Heart left ventricle (tissue), 16 donors: ENCODE data around the gene PCED1A. TPM values are rescaled to one million over a fixed set of nuclear protein-coding genes. Genes with fewer than 3 reads are reported as not detected.

Experiments used
- ATAC-seq, 4 donors: fragments of 200-7000 bp; cut with Tn5 transposase; one replicate each; pipeline ENCODE4 v1.9.1; 2020 to 2022; ENCODE audit warnings: moderate library complexity in 4 of 4, mild to moderate bottlenecking in 3 of 4, moderate number of reproducible peaks in 1 of 4
- DNase-seq, 5 donors: peaks; one replicate each; pipeline ENCODE4 v3.0.0-alpha.2; 2020
- H3K27ac ChIP-seq, 12 donors: fragments of 200-600 bp; sonication (generic) in 4 of 12; one replicate each; pipeline versions ENCODE4 v1.5.0 to v1.8.0; 2016 to 2022; ENCODE audit warnings: mild to moderate bottlenecking in 2 of 12
- H3K27me3 ChIP-seq, 9 donors: fragments of 200-600 bp; sonication (generic) in 2 of 9; one replicate each; pipeline versions ENCODE4 v1.5.1 to v1.8.0; 2016 to 2022; ENCODE audit warnings: mild to moderate bottlenecking in 3 of 9
- H3K36me3 ChIP-seq, 9 donors: fragments of 200-600 bp; sonication (generic) in 2 of 9; one replicate each; pipeline versions ENCODE4 v1.5.0 to v1.8.0; 2018 to 2022; ENCODE audit warnings: mild to moderate bottlenecking in 2 of 9
- H3K4me1 ChIP-seq, 12 donors: fragments of 200-600 bp; sonication (generic) in 4 of 12; one replicate each; pipeline versions ENCODE4 v1.5.0 to v1.8.0; 2016 to 2022; ENCODE audit warnings: mild to moderate bottlenecking in 3 of 12
- H3K4me3 ChIP-seq, 12 donors: fragments of 200-600 bp; sonication (generic) in 4 of 12; one replicate each; pipeline versions ENCODE4 v1.5.0 to v1.8.0; 2017 to 2022; ENCODE audit warnings: mild to moderate bottlenecking in 9 of 12, moderate library complexity in 4 of 12
- H3K9me3 ChIP-seq, 12 donors: fragments of 200-600 bp; sonication (generic) in 4 of 12; one replicate each; pipeline versions ENCODE4 v1.5.0 to v1.8.0; 2016 to 2022; ENCODE audit warnings: mild to moderate bottlenecking in 1 of 12
- POLR2A ChIP-seq, 2 donors: fragments of 450-650 bp; IDR thresholded peaks; one replicate each; pipeline ENCODE4 v1.6.1; 2017; ENCODE audit warnings: antibody characterized with exemption in 2 of 2, mild to moderate bottlenecking in 2 of 2, moderate library complexity in 2 of 2
- WGBS, 4 donors: extraction: QIAGEN DNeasy Blood & Tissue Kit in 2 of 4; methylation state at CpG; one replicate each; pipeline versions ENCODE4 v1.1.5 to v1.1.7; 2013 to 2018; 5-methylcytosine and 5-hydroxymethylcytosine counted together
- intact Hi-C, 10 donors: fragments of 100-400 bp; cut with DNase I; formaldehyde crosslinking; loops; one replicate each; pipeline versions ENCODE4 v1.11.1 to v1.14.2; 2022
- polyA plus RNA-seq, 2 donors: library from polyadenylated mRNA; stranded (reverse); fragments of 200-250 nt; gene quantifications; one replicate each; pipeline ENCODE4 v1.2.3, GENCODE V29; 2013
- total RNA-seq, 9 donors: library from RNA; depleted of rRNA in 2 of 9; stranded (reverse); fragments of >200 nt in 2 of 9; fragmentation: NEBNext Ultra II Directional in 3 of 9; extraction: Animal tissue kit (Norgen Biotek cat#: 25700) in 3 of 9; gene quantifications; one replicate each; pipeline versions ENCODE4 v1.1.0 to v1.2.4, GENCODE V29; 2016 to 2023
- TF ChIP-seq, protein P1 (sequence below), 12 donors: fragments of 200-600 bp; sonication (generic) in 4 of 12; IDR thresholded peaks; one replicate each; pipeline versions ENCODE4 v1.5.0 to v1.8.0; 2018 to 2022; ENCODE audit warnings: antibody characterized with exemption in 12 of 12, mild to moderate bottlenecking in 5 of 12
- donor health status: ischemic (EF 13 %, LVEDD 7.1; RV severe dilation, severe dysfunction).
- donor health status: healthy with polysubstance abuse.
- donor health status: DM: no; HTN: yes; CAD: no.
- donor health status: DM: no; HTN: no; CAD: no.
- donor health status: ischemic (EF 25% LVEDD 6.9; RV normal size, moderate dysfunction).
- donor health status: ischemic (EF 25% LVEDD 5.7; RV mildly dilated, moderate dysfunction).
- donor health status: healthy.
- donor health status: DM: yes; HTN: yes; CAD: no.
- donor health status: ischemic (EF 35%, LVEDD 5.7; RV mildly dilated, moderate dysfunction).
- donor health status: nonischemic (EF 11% LVEDD 7.7; RV severe dilation, severe dysfunction).
- donor health status: DM: yes; HTN: yes; CAD: no.
- donor health status: PGD.
- donor health status: ischemic (EF 29% LVEDD 5.4; RV normal size, mild dysfunction).
- donor health status: nonischemic (EF 23%, LVEDD 6.1; RV moderate dilation, normal function).

The PCED1A gene
- total and polyA plus RNA-seq, 11 donors: 5.0 to 20.7 (median 7.0) TPM

GRCh38 chr20:2873747-2874041 is 33.2 kb upstream of the PCED1A start:
- intact Hi-C loops: loop anchor here in 3 of 10 donors (1.0 to 10.0 kb wide), 4 partner anchors 33 to 129 kb away; partner anchors contain the start of genes PCED1A (in 2 of the 3) and VPS16 (in 2 of the 3)
- DNase-seq (peak in 4 of 5 donors; percentile 64 to 82 (median 70)), ATAC-seq (peak in 1 of 4 donors; percentile 44)
- Histone ChIP-seq H3K9me3 (no peaks in the 10 kb centered on the region), H3K36me3 (no peaks in the 10 kb centered on the region), H3K4me1 (peaks cover 0 to 55% (median 33%) of the 10 kb centered on the region in 12 donors), H3K27me3 (no peaks in the 10 kb centered on the region), H3K27ac (peak overlapping the region; percentile 70 to 92 (median 80)), H3K4me3 (peak overlapping the region; percentile 62 to 100 (median 84))
- WGBS, 4 donors: 0 to 1% (median 0%) methylated on average over 12 to 29 of the region's 29 CpGs
- TF ChIP-seq POLR2A (IDR thresholded peaks at IDR 0.05): no peak
- TF ChIP-seq, protein P1, sequence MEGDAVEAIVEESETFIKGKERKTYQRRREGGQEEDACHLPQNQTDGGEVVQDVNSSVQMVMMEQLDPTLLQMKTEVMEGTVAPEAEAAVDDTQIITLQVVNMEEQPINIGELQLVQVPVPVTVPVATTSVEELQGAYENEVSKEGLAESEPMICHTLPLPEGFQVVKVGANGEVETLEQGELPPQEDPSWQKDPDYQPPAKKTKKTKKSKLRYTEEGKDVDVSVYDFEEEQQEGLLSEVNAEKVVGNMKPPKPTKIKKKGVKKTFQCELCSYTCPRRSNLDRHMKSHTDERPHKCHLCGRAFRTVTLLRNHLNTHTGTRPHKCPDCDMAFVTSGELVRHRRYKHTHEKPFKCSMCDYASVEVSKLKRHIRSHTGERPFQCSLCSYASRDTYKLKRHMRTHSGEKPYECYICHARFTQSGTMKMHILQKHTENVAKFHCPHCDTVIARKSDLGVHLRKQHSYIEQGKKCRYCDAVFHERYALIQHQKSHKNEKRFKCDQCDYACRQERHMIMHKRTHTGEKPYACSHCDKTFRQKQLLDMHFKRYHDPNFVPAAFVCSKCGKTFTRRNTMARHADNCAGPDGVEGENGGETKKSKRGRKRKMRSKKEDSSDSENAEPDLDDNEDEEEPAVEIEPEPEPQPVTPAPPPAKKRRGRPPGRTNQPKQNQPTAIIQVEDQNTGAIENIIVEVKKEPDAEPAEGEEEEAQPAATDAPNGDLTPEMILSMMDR (IDR thresholded peaks at IDR 0.05): no peak

DNA sequence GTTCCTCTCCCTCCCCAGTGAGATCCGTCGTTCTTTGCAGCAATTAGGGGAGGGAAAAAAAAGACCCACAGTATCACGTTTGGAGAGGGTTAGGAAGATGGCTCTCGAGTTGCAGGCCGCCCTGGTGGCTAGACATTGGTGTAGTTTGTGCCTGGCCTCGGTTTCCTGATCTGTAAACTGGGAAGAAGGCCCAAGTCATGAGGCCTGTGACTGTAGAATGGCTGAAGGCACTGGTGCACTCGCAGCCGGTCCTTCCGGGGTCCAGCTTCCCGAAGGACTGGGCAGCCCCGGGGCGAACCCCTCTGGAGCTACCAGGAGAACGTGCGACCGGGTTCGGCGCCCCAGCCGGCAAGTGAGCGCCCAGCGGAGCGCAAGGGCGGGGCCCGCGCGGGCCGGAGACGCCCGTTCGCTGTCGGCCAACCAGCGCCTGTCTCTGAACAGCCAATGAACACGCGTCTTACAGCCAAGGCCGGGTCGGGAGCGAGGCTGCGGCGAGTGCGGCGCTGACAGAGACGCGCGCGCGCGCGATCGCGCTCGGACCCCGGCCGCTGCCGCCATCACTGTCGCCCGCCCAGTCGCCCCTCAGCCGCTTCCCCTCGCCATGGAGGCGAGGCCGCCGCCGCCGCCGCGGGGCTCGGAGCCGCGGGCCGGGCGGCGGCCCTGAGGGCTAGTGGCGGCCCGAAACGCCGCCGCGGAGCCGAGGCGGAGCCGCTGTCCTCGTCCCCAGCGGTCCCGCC is 32.7 kb upstream of the PCED1A start, which contains the start of gene PTPRA:
TSS of gene PTPRA (plus strand) at position 472 of the 737 bp plus-strand sequence. CDS start 90,797 bp downstream, outside the sequence.
- H3K4me3 ChIP-seq: peak within 1 kb of the TSS; percentile 62 to 100 (median 84)
- peak within 1 kb of the TSS; percentile 70 to 92 (median 80) for H3K27ac ChIP-seq
- TF ChIP-seq POLR2A (IDR thresholded peaks at IDR 0.05): peak; percentile 15 to 95
- TF ChIP-seq, protein P1 (IDR thresholded peaks at IDR 0.05): peak in 1 of 12 donors; percentile 4
- ATAC-seq (peak; percentile 97 to 98 (median 97)), DNase-seq (peak; percentile 94 to 96 (median 95))
- WGBS, 4 donors: 0 to 1% (median 0%) methylated on average over 30 to 83 of the region's 83 CpGs
- intact Hi-C loops: loop anchor here in 3 of 10 donors (1.0 to 10.0 kb wide), 4 partner anchors 32 to 129 kb away; partner anchors contain the start of genes PCED1A (in 2 of the 3) and VPS16 (in 2 of the 3)
- no peaks in the 10 kb centered on the region for H3K36me3 ChIP-seq
- no peaks in the 10 kb centered on the region for H3K27me3 ChIP-seq
- peaks cover 0 to 52% (median 31%) of the 10 kb centered on the region in 12 donors for H3K4me1 ChIP-seq
- no peaks in the 10 kb centered on the region for H3K9me3 ChIP-seq

DNA sequence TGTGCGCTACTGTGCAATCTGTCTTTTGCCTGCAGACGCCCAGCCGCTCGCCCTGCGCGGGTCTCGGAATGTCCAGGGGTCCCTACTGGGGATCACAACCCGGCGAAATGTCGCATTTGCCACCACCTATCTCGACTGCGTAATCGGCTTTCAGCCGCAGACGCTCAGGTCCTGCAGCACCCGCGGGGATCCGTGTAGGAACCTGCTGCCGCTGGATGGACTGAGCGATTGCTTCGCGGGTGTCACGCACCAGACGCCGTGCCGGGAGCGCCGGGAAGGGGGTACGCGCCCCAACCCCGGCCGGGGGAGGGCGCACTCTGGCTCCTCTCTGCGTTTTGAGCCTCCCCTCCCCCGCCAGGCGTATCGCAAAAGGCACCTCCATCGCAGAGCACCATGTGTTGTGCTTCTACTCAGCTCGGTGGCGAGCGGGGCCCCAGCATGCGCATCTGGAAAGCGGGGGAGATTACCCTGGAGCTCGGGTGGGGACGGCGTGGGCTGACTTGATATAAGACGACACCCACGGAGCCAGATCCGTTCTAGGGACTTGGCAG is 32.1 kb upstream of the PCED1A start:
- Histone ChIP-seq H3K9me3 (no peaks in the 10 kb centered on the region), H3K27me3 (no peaks in the 10 kb centered on the region), H3K4me3 (peak overlapping the region; percentile 62 to 100 (median 84)), H3K36me3 (no peaks in the 10 kb centered on the region), H3K4me1 (peaks cover 0 to 54% (median 31%) of the 10 kb centered on the region in 12 donors), H3K27ac (peak overlapping the region in 9 of 12 donors; percentile 41 to 92 (median 80))
- 0% methylated on average over 5 to 49 of the region's 49 CpGs for WGBS, 4 donors
- TF ChIP-seq POLR2A (IDR thresholded peaks at IDR 0.05): no peak
- TF ChIP-seq, protein P1 (IDR thresholded peaks at IDR 0.05): peak in 8 of 12 donors; percentile 5 to 46 (median 24)
- peak; percentile 35 to 61 (median 47) for ATAC-seq
- intact Hi-C loops: loop anchor here in 3 of 10 donors (1.0 to 10.0 kb wide), 4 partner anchors 32 to 130 kb away; partner anchors contain the start of genes PCED1A (in 2 of the 3) and VPS16 (in 2 of the 3)
- peak; percentile 46 to 83 (median 58) for DNase-seq
